ENCODE measurements around the gene ERICH4. TPM values are rescaled to one million over a fixed set of nuclear protein-coding genes. Genes with fewer than 3 reads are reported as not detected.

Gene ERICH4
- total RNA-seq, 4 donors from 2014 or later: not detected

GRCh38 chr19:41414461-41414860 is 28.5 kb upstream of the ERICH4 start:
- TF ChIP-seq CTCF (IDR thresholded peaks at IDR 0.05): no peak
- TF ChIP-seq EP300 (IDR thresholded peaks at IDR 0.05): no peak
- no peak for TF ChIP-seq POLR2A (IDR thresholded peaks at IDR 0.05)
- TF ChIP-seq POLR2AphosphoS5 (IDR thresholded peaks at IDR 0.05): no peak
- Histone ChIP-seq H3K27ac (no peak overlapping the region), H3K4me3 (no peak overlapping the region), H3K4me1 (peaks cover 13% of the 10 kb centered on the region), H3K9me3 (no peaks in the 10 kb centered on the region), H3K27me3 (no peaks in the 10 kb centered on the region), H3K36me3 (peaks cover 83% of the 10 kb centered on the region)
- no peak for DNase-seq (ENCODE audit: low spot score in 2 of 2)
- WGBS: 85% methylated on average over 9 of the region's 9 CpGs

DNA sequence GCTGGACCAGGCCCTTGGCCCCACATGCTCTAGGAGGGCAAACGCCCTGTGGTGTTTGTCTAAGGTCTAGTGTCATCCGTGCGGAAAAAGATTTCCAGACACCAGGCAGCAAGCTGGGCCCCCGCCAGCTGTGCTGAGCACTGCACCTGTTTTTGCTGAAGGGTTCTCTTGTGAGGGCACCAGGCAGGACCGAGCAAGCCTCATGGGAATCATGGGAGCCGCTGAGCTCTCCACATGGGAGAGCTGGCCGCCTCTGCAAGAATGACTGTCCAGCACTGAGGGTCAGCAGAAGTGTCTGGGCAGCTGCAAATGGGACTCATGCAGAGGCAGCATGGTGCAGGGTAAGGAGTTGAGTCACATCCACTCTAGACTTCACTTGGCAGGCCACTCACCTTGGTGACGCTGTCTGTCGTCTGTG is 27.8 kb upstream of the ERICH4 start:
- H3K27ac ChIP-seq: no peak overlapping the region
- H3K36me3 ChIP-seq: peaks cover 90% of the 10 kb centered on the region
- no peaks in the 10 kb centered on the region for H3K9me3 ChIP-seq
- no peaks in the 10 kb centered on the region for H3K27me3 ChIP-seq
- no peak for DNase-seq (ENCODE audit: low spot score in 2 of 2)
- H3K4me3 ChIP-seq: no peak overlapping the region
- no peak for TF ChIP-seq CTCF (IDR thresholded peaks at IDR 0.05)
- no peak for TF ChIP-seq POLR2A (IDR thresholded peaks at IDR 0.05)
- no peak for TF ChIP-seq EP300 (IDR thresholded peaks at IDR 0.05)
- no peak for TF ChIP-seq POLR2AphosphoS5 (IDR thresholded peaks at IDR 0.05)
- peaks cover 13% of the 10 kb centered on the region for H3K4me1 ChIP-seq
- WGBS: 91% methylated on average over 5 of the region's 9 CpGs

DNA sequence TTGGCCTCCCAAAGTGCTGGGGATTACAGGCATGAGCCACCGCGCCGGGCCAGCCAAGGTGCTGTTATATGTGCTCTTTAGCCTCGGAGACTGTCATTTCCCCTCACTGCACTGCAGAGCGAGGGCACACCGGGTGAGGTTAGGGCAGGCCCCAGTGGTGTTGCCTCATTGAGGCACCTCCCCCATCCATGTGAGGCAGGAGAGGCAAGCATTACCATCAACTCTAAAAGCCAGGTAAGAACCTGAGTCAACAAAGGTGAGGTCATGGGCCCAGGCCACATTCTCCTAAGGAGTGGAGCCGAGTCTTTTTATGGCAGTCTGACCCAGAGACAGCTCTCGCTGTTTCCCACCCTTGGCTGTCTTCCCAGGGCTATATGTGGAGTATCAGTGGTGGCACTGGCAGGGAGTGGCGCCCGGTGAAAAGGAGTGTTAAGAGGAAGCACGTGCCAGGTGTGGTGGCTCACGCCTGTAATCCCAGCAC is 26.7 kb upstream of the ERICH4 start:
- Histone ChIP-seq H3K27me3 (no peaks in the 10 kb centered on the region), H3K4me3 (no peak overlapping the region), H3K4me1 (peaks cover 7% of the 10 kb centered on the region), H3K9me3 (no peaks in the 10 kb centered on the region), H3K27ac (no peak overlapping the region), H3K36me3 (peaks cover 92% of the 10 kb centered on the region)
- TF ChIP-seq POLR2A (IDR thresholded peaks at IDR 0.05): no peak
- no peak for TF ChIP-seq EP300 (IDR thresholded peaks at IDR 0.05)
- no peak for TF ChIP-seq POLR2AphosphoS5 (IDR thresholded peaks at IDR 0.05)
- TF ChIP-seq CTCF (IDR thresholded peaks at IDR 0.05): no peak
- WGBS: 97% methylated on average over 12 of the region's 12 CpGs
- DNase-seq (ENCODE audit: low spot score in 2 of 2): no peak

DNA sequence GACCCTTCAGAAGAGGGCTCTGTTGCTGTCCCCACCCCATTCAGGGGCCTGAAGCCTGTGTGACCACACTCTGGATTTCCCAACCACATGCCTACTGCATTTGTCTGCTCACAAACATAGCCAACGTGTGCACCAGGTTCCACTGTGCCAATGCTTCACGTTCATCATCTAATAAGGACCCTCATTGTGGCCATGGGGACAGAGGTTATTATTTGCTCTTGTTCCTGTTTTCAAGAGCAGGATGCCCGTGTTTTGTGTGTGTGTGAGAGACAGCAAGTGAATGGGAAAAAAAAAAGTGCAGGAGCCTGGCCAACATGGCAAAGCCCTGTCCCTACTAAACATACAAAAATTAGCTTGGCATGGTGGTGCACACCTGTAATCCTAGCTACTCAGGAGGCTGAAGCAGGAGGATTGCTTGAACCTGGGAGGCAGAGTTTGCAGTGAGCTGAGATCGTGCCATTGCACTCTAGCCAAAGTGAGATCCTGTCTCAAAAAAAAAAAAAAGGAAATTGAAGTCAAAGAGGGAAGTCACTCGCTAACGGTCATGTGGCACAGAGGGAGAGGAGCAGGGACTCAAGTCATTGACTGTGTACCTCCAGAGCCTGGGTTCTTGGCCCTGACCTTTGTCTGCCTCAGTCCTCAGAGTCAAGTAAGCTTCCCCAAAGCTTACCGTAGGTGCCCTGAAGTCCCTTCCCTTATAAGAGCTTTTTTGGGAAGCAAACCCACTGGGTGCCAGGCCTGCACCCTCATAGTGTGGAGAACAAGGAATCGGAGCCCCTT is 22.7 kb upstream of the ERICH4 start:
- H3K36me3 ChIP-seq: peaks cover 93% of the 10 kb centered on the region
- DNase-seq (ENCODE audit: low spot score in 2 of 2): no peak
- peaks cover 10% of the 10 kb centered on the region for H3K4me1 ChIP-seq
- no peaks in the 10 kb centered on the region for H3K9me3 ChIP-seq
- TF ChIP-seq CTCF (IDR thresholded peaks at IDR 0.05): no peak
- no peak for TF ChIP-seq POLR2AphosphoS5 (IDR thresholded peaks at IDR 0.05)
- no peak for TF ChIP-seq POLR2A (IDR thresholded peaks at IDR 0.05)
- no peak for TF ChIP-seq EP300 (IDR thresholded peaks at IDR 0.05)
- H3K4me3 ChIP-seq: no peak overlapping the region
- 68% methylated on average over 7 of the region's 8 CpGs for WGBS
- H3K27ac ChIP-seq: peak overlapping the region; percentile 10
- no peaks in the 10 kb centered on the region for H3K27me3 ChIP-seq

GRCh38 chr19:41421314-41421713 is 21.6 kb upstream of the ERICH4 start:
- Histone ChIP-seq H3K36me3 (peaks cover 92% of the 10 kb centered on the region), H3K9me3 (no peaks in the 10 kb centered on the region), H3K4me3 (no peak overlapping the region), H3K4me1 (peaks cover 18% of the 10 kb centered on the region), H3K27ac (no peak overlapping the region), H3K27me3 (no peaks in the 10 kb centered on the region)
- no peak for TF ChIP-seq CTCF (IDR thresholded peaks at IDR 0.05)
- no peak for TF ChIP-seq POLR2AphosphoS5 (IDR thresholded peaks at IDR 0.05)
- TF ChIP-seq POLR2A (IDR thresholded peaks at IDR 0.05): no peak
- no peak for DNase-seq (ENCODE audit: low spot score in 2 of 2)
- WGBS: 85% methylated on average over 6 of the region's 6 CpGs

Data from suprapubic skin (tissue), 4 donors.